NCI-H748 (cell line): Measurements from ENCODE around the gene KLRG1.

Source experiments
- DNase-seq: peaks from one replicate; lab custom pipeline; 2025; ENCODE audit not compliant: unreplicated experiment; lab: John Stamatoyannopoulos, UW

KLRG1 gene

GRCh38 chr12:9040484-9041186, 51.3 kb downstream of the KLRG1 start:
- no peak for DNase-seq

- no peak for DNase-seq
These were observed 52.0 kb downstream of the KLRG1 start for GRCh38 chr12:9041321-9041720.

GRCh38 chr12:9043766-9044165, 54.4 kb downstream of the KLRG1 start:
- no peak for DNase-seq

- no peak for DNase-seq
These were observed 57.8 kb downstream of the KLRG1 start for GRCh38 chr12:9047105-9047504.

- no peak for DNase-seq
These were observed 59.6 kb downstream of the KLRG1 start for GRCh38 chr12:9048930-9049329.

- peak; percentile 1 for DNase-seq
These were observed 60.3 kb downstream of the KLRG1 start for GRCh38 chr12:9049520-9050133.

- DNase-seq, result no peak
These were observed 61.3 kb downstream of the KLRG1 start for GRCh38 chr12:9050521-9051157.

GRCh38 chr12:9051158-9051550, 61.8 kb downstream of the KLRG1 start:
- DNase-seq, result no peak

- DNase-seq, result no peak
These were observed 63.3 kb downstream of the KLRG1 start for GRCh38 chr12:9052610-9053009.
